Epithelial cell of esophagus (primary cell): ENCODE measurements around the gene ETV6.

ENCODE experiments used
- DNase-seq: peaks from one replicate; pipeline ENCODE4 v3.0.0; 2010; ENCODE audit warnings: low read depth
- H3K4me3 ChIP-seq: 2 replicates; pipeline ENCODE4 v1.5.1; 2011; ENCODE audit warnings: mild to moderate bottlenecking, low read length, control low read depth
- CTCF ChIP-seq: IDR thresholded peaks from 2 replicates; pipeline ENCODE4 v1.5.1; 2011; ENCODE audit warnings: low read depth, mild to moderate bottlenecking, low read length, control low read depth, inconsistent platforms; ENCODE audit not compliant: insufficient read depth; ENCODE audit errors: missing control alignments

The ETV6 gene

GRCh38 chr12:11838403-11838802, 188.9 kb downstream of the ETV6 start:
- H3K4me3 ChIP-seq = no peak overlapping the region
- DNase-seq = no peak
- no peak for TF ChIP-seq CTCF

GRCh38 chr12:11839091-11839641, 189.7 kb downstream of the ETV6 start:
- no peak for TF ChIP-seq CTCF
- no peak overlapping the region for H3K4me3 ChIP-seq

GRCh38 chr12:11840366-11840765, 190.9 kb downstream of the ETV6 start:
- H3K4me3 ChIP-seq = no peak overlapping the region
- no peak for TF ChIP-seq CTCF
- DNase-seq = no peak

More at GRCh38 chr12:11839091-11839641, 189.7 kb downstream of the ETV6 start:
- DNase-seq = peak; percentile 33

- DNase-seq = no peak
- no peak overlapping the region for H3K4me3 ChIP-seq
- no peak for TF ChIP-seq CTCF
Measured at GRCh38 chr12:11846488-11846887, 197.0 kb downstream of the ETV6 start.

GRCh38 chr12:11847539-11847938, 198.1 kb downstream of the ETV6 start:
- H3K4me3 ChIP-seq = no peak overlapping the region
- DNase-seq = peak; percentile 22
- no peak for TF ChIP-seq CTCF

- no peak for TF ChIP-seq CTCF
- no peak for DNase-seq
- no peak overlapping the region for H3K4me3 ChIP-seq
Measured at GRCh38 chr12:11849757-11850504, 200.5 kb downstream of the ETV6 start.

GRCh38 chr12:11853126-11853525, 203.7 kb downstream of the ETV6 start:
- no peak for TF ChIP-seq CTCF
- no peak overlapping the region for H3K4me3 ChIP-seq
- no peak for DNase-seq
